DOHH2 (cell line): ENCODE measurements around the gene GASK1A.

Source experiments
- H3F3A ChIP-seq: fragments of 200-600 bp; sonication (generic), shearing (Covaris generic); 2 replicates; pipeline ENCODE4 v1.6.0; 2016; ENCODE audit warnings: antibody characterized with exemption, mild to moderate bottlenecking; ENCODE audit not compliant: control insufficient read depth, insufficient read depth
- H3K27ac ChIP-seq: fragments of 200-600 bp; sonication (generic); 2 replicates; pipeline ENCODE4 v1.5.1; 2014; ENCODE audit warnings: low read depth, mild to moderate bottlenecking, low read length, moderate library complexity
- H3K27me3 ChIP-seq: fragments of 200-600 bp; sonication (generic); 2 replicates; pipeline ENCODE4 v1.6.1; 2014; ENCODE audit warnings: mild to moderate bottlenecking, low read length, mixed read lengths; ENCODE audit not compliant: control insufficient read depth
- H3K36me3 ChIP-seq: fragments of 200-600 bp; sonication (generic); 2 replicates; pipeline ENCODE4 v1.6.1; 2014; ENCODE audit warnings: mild to moderate bottlenecking, low read length, moderate library complexity, mixed read lengths; ENCODE audit not compliant: control insufficient read depth
- H3K4me1 ChIP-seq: fragments of 200-600 bp; sonication (generic); 2 replicates; pipeline ENCODE4 v1.6.1; 2014; ENCODE audit warnings: mild to moderate bottlenecking, low read length, mixed read lengths; ENCODE audit not compliant: control insufficient read depth
- H3K4me2 ChIP-seq: fragments of 200-600 bp; sonication (generic); 2 replicates; pipeline ENCODE4 v1.6.0; 2014; ENCODE audit warnings: mild to moderate bottlenecking, low read length, moderate library complexity
- H3K4me3 ChIP-seq: fragments of 200-600 bp; sonication (generic); 2 replicates; pipeline ENCODE4 v1.5.1; 2014; ENCODE audit warnings: mild to moderate bottlenecking, low read length, mixed read lengths
- H3K79me2 ChIP-seq: fragments of 200-600 bp; sonication (generic); 2 replicates; pipeline ENCODE4 v1.6.1; 2014; ENCODE audit warnings: mild to moderate bottlenecking, low read length, mixed read lengths; ENCODE audit not compliant: control insufficient read depth
- H3K9me2 ChIP-seq: fragments of 200-600 bp; sonication (generic); replicated peaks from 2 replicates; pipeline ENCODE4 v1.6.1; 2014; ENCODE audit warnings: mild to moderate bottlenecking, low read length, mixed read lengths; ENCODE audit not compliant: control insufficient read depth
- H3K9me3 ChIP-seq: fragments of 200-600 bp; sonication (generic); 2 replicates; pipeline ENCODE4 v1.6.1; 2014; ENCODE audit warnings: antibody characterized with exemption, low read length, mixed read lengths; ENCODE audit not compliant: control insufficient read depth, insufficient read depth
- H4K20me1 ChIP-seq: fragments of 200-600 bp; sonication (generic); 2 replicates; pipeline ENCODE4 v1.6.0; 2014; ENCODE audit warnings: low read depth, mild to moderate bottlenecking, antibody characterized with exemption, low read length, moderate library complexity; ENCODE audit not compliant: control insufficient read depth, insufficient read depth
- CTCF ChIP-seq: fragments of 200-600 bp; sonication (generic); IDR thresholded peaks from one replicate; pipeline ENCODE4 v1.5.1; 2014; ENCODE audit warnings: antibody characterized with exemption, mild to moderate bottlenecking, low read depth, low read length; ENCODE audit not compliant: poor library complexity, severe bottlenecking
- EZH2phosphoT487 ChIP-seq: fragments of 200-600 bp; sonication (generic); IDR thresholded peaks from 2 replicates; pipeline ENCODE4 v1.6.1; 2017; ENCODE audit warnings: borderline replicate concordance, mild to moderate bottlenecking, antibody characterized with exemption, low read length, moderate library complexity, mixed read lengths

The GASK1A gene

GRCh38 chr3:43076857-43077256 lies 97.7 kb downstream of the GASK1A start:
- no peaks in the 10 kb centered on the region for H4K20me1 ChIP-seq
- no peak overlapping the region for H3K27ac ChIP-seq
- no peaks in the 10 kb centered on the region for H3K9me2 ChIP-seq
- no peaks in the 10 kb centered on the region for H3K27me3 ChIP-seq
- no peak overlapping the region for H3K4me2 ChIP-seq
- H3K4me1 ChIP-seq: no peaks in the 10 kb centered on the region
- no peaks in the 10 kb centered on the region for H3K36me3 ChIP-seq
- no peaks in the 10 kb centered on the region for H3K79me2 ChIP-seq
- no peaks in the 10 kb centered on the region for H3F3A ChIP-seq
- H3K4me3 ChIP-seq: no peak overlapping the region
- TF ChIP-seq EZH2phosphoT487: no peak
- peaks cover 10% of the 10 kb centered on the region; the same call in 1 of the 2 replicates for H3K9me3 ChIP-seq

- TF ChIP-seq EZH2phosphoT487: no peak
- no peak for TF ChIP-seq CTCF
- Histone ChIP-seq H3K27me3 (no peaks in the 10 kb centered on the region), H3K4me3 (no peak overlapping the region), H3K4me2 (no peak overlapping the region), H3K36me3 (no peaks in the 10 kb centered on the region), H3F3A (no peaks in the 10 kb centered on the region), H3K4me1 (no peaks in the 10 kb centered on the region), H3K79me2 (no peaks in the 10 kb centered on the region), H4K20me1 (no peaks in the 10 kb centered on the region), H3K9me2 (no peaks in the 10 kb centered on the region), H3K9me3 (peaks cover 10% of the 10 kb centered on the region; the same call in 1 of the 2 replicates), H3K27ac (no peak overlapping the region)
These were observed 98.2 kb downstream of the GASK1A start for GRCh38 chr3:43077261-43077660.

GRCh38 chr3:43077707-43078106 lies 98.6 kb downstream of the GASK1A start:
- Histone ChIP-seq H3K4me2 (no peak overlapping the region), H3K27ac (no peak overlapping the region), H3K9me2 (no peaks in the 10 kb centered on the region), H3K4me1 (no peaks in the 10 kb centered on the region), H3K9me3 (peaks cover 13% of the 10 kb centered on the region; the same call in 1 of the 2 replicates), H3K36me3 (no peaks in the 10 kb centered on the region), H3K79me2 (no peaks in the 10 kb centered on the region), H3K27me3 (no peaks in the 10 kb centered on the region), H3K4me3 (no peak overlapping the region), H4K20me1 (no peaks in the 10 kb centered on the region), H3F3A (no peaks in the 10 kb centered on the region)
- TF ChIP-seq CTCF (no peak), EZH2phosphoT487 (no peak)

GRCh38 chr3:43079536-43080332 lies 100.6 kb downstream of the GASK1A start:
- Histone ChIP-seq H3K9me3 (peaks cover 13% of the 10 kb centered on the region; the same call in 1 of the 2 replicates), H3K9me2 (no peaks in the 10 kb centered on the region), H3K79me2 (no peaks in the 10 kb centered on the region), H3K36me3 (no peaks in the 10 kb centered on the region), H3F3A (no peaks in the 10 kb centered on the region), H3K4me1 (no peaks in the 10 kb centered on the region), H3K27me3 (no peaks in the 10 kb centered on the region), H3K4me3 (no peak overlapping the region), H3K4me2 (no peak overlapping the region), H4K20me1 (no peaks in the 10 kb centered on the region), H3K27ac (no peak overlapping the region)
- TF ChIP-seq EZH2phosphoT487 (no peak), CTCF (no peak)
